Trophoblast cell (in vitro differentiated cells and primary cell): ENCODE data around the gene HAT1.
"Not testable (repeated sequence)": the region's sequence is repeated elsewhere in the genome, so short reads cannot be mapped to it uniquely, and the experiment has no call there.

Experiments
- DNase-seq, 2 donors: peaks; one replicate each; pipeline ENCODE4 v3.0.0-alpha.2; 2016
- H2AFZ ChIP-seq: 2 replicates; pipeline ENCODE4 v1.6.1; 2013; ENCODE audit warnings: low read length, moderate library complexity, mild to moderate bottlenecking; ENCODE audit not compliant: insufficient read depth, poor library complexity
- H2AK5ac ChIP-seq: 2 replicates; pipeline ENCODE4 v1.6.1; 2013; ENCODE audit warnings: mild to moderate bottlenecking, low read length
- H2BK120ac ChIP-seq: 2 replicates; pipeline ENCODE4 v1.6.1; 2013; ENCODE audit warnings: low read length, mild to moderate bottlenecking, moderate library complexity; ENCODE audit not compliant: insufficient read depth, poor library complexity
- H2BK12ac ChIP-seq: 2 replicates; pipeline ENCODE4 v1.6.1; 2013; ENCODE audit warnings: mild to moderate bottlenecking, low read length, moderate library complexity
- H2BK5ac ChIP-seq: 2 replicates; pipeline ENCODE4 v1.6.1; 2013; ENCODE audit warnings: low read length, low read depth, moderate library complexity, mild to moderate bottlenecking; ENCODE audit not compliant: poor library complexity
- H3K14ac ChIP-seq: 2 replicates; pipeline ENCODE4 v1.6.1; 2013; ENCODE audit warnings: mild to moderate bottlenecking, low read length
- H3K18ac ChIP-seq: 2 replicates; pipeline ENCODE4 v1.6.1; 2013; ENCODE audit warnings: mild to moderate bottlenecking, low read length
- H3K23ac ChIP-seq: 2 replicates; pipeline ENCODE4 v1.6.1; 2013; ENCODE audit warnings: low read length
- H3K27ac ChIP-seq: 2 replicates; pipeline ENCODE4 v1.5.1; 2013; ENCODE audit warnings: low read depth, mild to moderate bottlenecking, inconsistent platforms, low read length, moderate library complexity
- H3K27me3 ChIP-seq: 2 replicates; pipeline ENCODE4 v1.6.1; 2013; ENCODE audit warnings: inconsistent platforms, mild to moderate bottlenecking, low read length, moderate library complexity; ENCODE audit not compliant: insufficient read depth
- H3K36me3 ChIP-seq, 2 experiments: 1 replicate in 1 of 2; 2 replicates in 1 of 2; pipeline ENCODE4 v1.6.1; 2013; ENCODE audit warnings: low read length in 2 of 2, mild to moderate bottlenecking in 2 of 2, moderate library complexity in 1 of 2; ENCODE audit not compliant: insufficient read depth in 2 of 2, control insufficient read depth in 1 of 2
- H3K4ac ChIP-seq: 2 replicates; pipeline ENCODE4 v1.6.1; 2013; ENCODE audit warnings: low read depth, mild to moderate bottlenecking, low read length, moderate library complexity
- H3K4me1 ChIP-seq, 2 experiments: 1 replicate in 1 of 2; 2 replicates in 1 of 2; pipeline ENCODE4 v1.6.1; 2013; ENCODE audit warnings: low read length in 2 of 2, mild to moderate bottlenecking in 2 of 2, moderate library complexity in 1 of 2; ENCODE audit not compliant: insufficient read depth in 2 of 2, control insufficient read depth in 1 of 2
- H3K4me2 ChIP-seq: 2 replicates; pipeline ENCODE4 v1.6.1; 2013; ENCODE audit warnings: inconsistent platforms, mild to moderate bottlenecking, low read length, moderate library complexity
- H3K4me3 ChIP-seq: 2 replicates; pipeline ENCODE4 v1.5.1; 2013; ENCODE audit warnings: mild to moderate bottlenecking, low read depth, low read length, inconsistent platforms
- H3K79me1 ChIP-seq: one replicate; pipeline ENCODE4 v1.6.1; 2013; ENCODE audit warnings: low read length
- H3K79me2 ChIP-seq: 2 replicates; pipeline ENCODE4 v1.6.1; 2013; ENCODE audit warnings: low read length, mild to moderate bottlenecking; ENCODE audit not compliant: control insufficient read depth, insufficient read depth, poor library complexity
- H3K9ac ChIP-seq: 2 replicates; pipeline ENCODE4 v1.6.1; 2013; ENCODE audit warnings: mild to moderate bottlenecking, low read length
- H3K9me3 ChIP-seq: 2 replicates; pipeline ENCODE4 v1.6.1; 2013; ENCODE audit warnings: low read depth, mild to moderate bottlenecking, control low read depth, inconsistent platforms, low read length; ENCODE audit not compliant: insufficient read depth
- H4K12ac ChIP-seq: 2 replicates; pipeline ENCODE4 v1.6.1; 2013; ENCODE audit warnings: low read depth, mild to moderate bottlenecking, low read length, moderate library complexity
- H4K8ac ChIP-seq: 2 replicates; pipeline ENCODE4 v1.6.1; 2013; ENCODE audit warnings: low read depth, mild to moderate bottlenecking, low read length, moderate library complexity
- H4K91ac ChIP-seq: one replicate; pipeline ENCODE4 v1.6.1; 2013; ENCODE audit warnings: low read depth, mild to moderate bottlenecking, low read length, moderate library complexity
- WGBS: extraction: QIAGEN DNeasy Blood & Tissue Kit; methylation state at CpG from one replicate; pipeline ENCODE4 v1.1.7; 2013; ENCODE audit warnings: missing lambda C conversion rate; ENCODE audit not compliant: insufficient read length, insufficient coverage; ENCODE audit errors: extremely low coverage; 5-methylcytosine and 5-hydroxymethylcytosine counted together

HAT1 gene

GRCh38 chr2:171979103-171979502 is 56.8 kb downstream of the HAT1 start:
- Histone ChIP-seq H3K27me3 (no peaks in the 10 kb centered on the region), H3K79me2 (no peaks in the 10 kb centered on the region), H3K18ac (no peak overlapping the region), H2BK5ac (no peak overlapping the region), H3K4me2 (no peak overlapping the region), H2BK120ac (no peak overlapping the region), H3K14ac (no peak overlapping the region), H3K9me3 (no peaks in the 10 kb centered on the region), H3K23ac (no peak overlapping the region), H3K79me1 (no peaks in the 10 kb centered on the region), H2BK12ac (no peak overlapping the region), H4K8ac (no peak overlapping the region), H3K4me3 (no peak overlapping the region), H2AK5ac (no peak overlapping the region), H4K12ac (no peak overlapping the region), H3K4me1 (no peaks in the 10 kb centered on the region), H3K9ac (no peak overlapping the region), H2AFZ (no peak overlapping the region), H4K91ac (no peak overlapping the region), H3K36me3 (peaks cover 10 to 17% of the 10 kb centered on the region in 2 experiments), H3K27ac (no peak overlapping the region), H3K4ac (no peak overlapping the region)
- no peak for DNase-seq
- WGBS = no CpG with 5 or more reads among the region's 4 CpGs

GRCh38 chr2:171983924-171984323 is 61.7 kb downstream of the HAT1 start:
- not testable (repeated sequence) for H3K27ac ChIP-seq, H2BK120ac ChIP-seq
- no CpG with 5 or more reads among the region's 1 CpG for whole genome bisulfite sequencing

GRCh38 chr2:171985076-171985475 is 62.8 kb downstream of the HAT1 start:
- no peak overlapping the region for H2BK120ac ChIP-seq
- no peak overlapping the region for H3K27ac ChIP-seq
- H3K9me3 ChIP-seq = no peaks in the 10 kb centered on the region
- no peak overlapping the region for H3K4ac ChIP-seq
- H3K14ac ChIP-seq = no peak overlapping the region
- H3K4me2 ChIP-seq = no peak overlapping the region
- no peaks in the 10 kb centered on the region for H3K79me2 ChIP-seq
- no peak overlapping the region for H3K4me3 ChIP-seq
- no peaks in the 10 kb centered on the region for H3K79me1 ChIP-seq
- H4K91ac ChIP-seq = no peak overlapping the region
- no peak overlapping the region for H4K12ac ChIP-seq
- no peaks in the 10 kb centered on the region for H3K27me3 ChIP-seq
- H2BK5ac ChIP-seq = no peak overlapping the region
- H2BK12ac ChIP-seq = no peak overlapping the region
- no CpG with 5 or more reads among the region's 2 CpGs for WGBS
- no peak overlapping the region for H3K9ac ChIP-seq
- no peaks in the 10 kb centered on the region for H3K4me1 ChIP-seq
- no peak overlapping the region for H4K8ac ChIP-seq
- no peak overlapping the region for H2AK5ac ChIP-seq
- H3K23ac ChIP-seq = no peak overlapping the region
- no peak overlapping the region for H3K18ac ChIP-seq
- H2AFZ ChIP-seq = no peak overlapping the region
- peaks cover 0 to 3% of the 10 kb centered on the region in 2 experiments for H3K36me3 ChIP-seq
- DNase-seq = peak; percentile 40 to 75

More at GRCh38 chr2:171983924-171984323, 61.7 kb downstream of the HAT1 start:
- not testable (repeated sequence) for H3K4ac ChIP-seq, H3K14ac ChIP-seq, H3K4me2 ChIP-seq, H3K9me3 ChIP-seq, H2BK12ac ChIP-seq, H3K79me2 ChIP-seq, DNase-seq, H2BK5ac ChIP-seq, H2AK5ac ChIP-seq, H3K23ac ChIP-seq, H4K8ac ChIP-seq, H4K91ac ChIP-seq, H3K36me3 ChIP-seq, H3K79me1 ChIP-seq, H2AFZ ChIP-seq, H3K18ac ChIP-seq, H3K9ac ChIP-seq, H4K12ac ChIP-seq, H3K27me3 ChIP-seq, H3K4me1 ChIP-seq, H3K4me3 ChIP-seq

- no peak overlapping the region for H3K4ac ChIP-seq
- H2BK120ac ChIP-seq = no peak overlapping the region
- no peak overlapping the region for H2BK12ac ChIP-seq
- DNase-seq = no peak
- no peaks in the 10 kb centered on the region for H3K79me1 ChIP-seq
- no peak overlapping the region for H3K23ac ChIP-seq
- no peak overlapping the region for H2AFZ ChIP-seq
- H3K18ac ChIP-seq = no peak overlapping the region
- no peak overlapping the region for H3K14ac ChIP-seq
- H3K4me2 ChIP-seq = no peak overlapping the region
- H3K27ac ChIP-seq = no peak overlapping the region
- H3K27me3 ChIP-seq = no peaks in the 10 kb centered on the region
- peaks cover 0 to 2% of the 10 kb centered on the region in 2 experiments for H3K36me3 ChIP-seq
- no peaks in the 10 kb centered on the region for H3K79me2 ChIP-seq
- H3K4me1 ChIP-seq = no peaks in the 10 kb centered on the region
- H2BK5ac ChIP-seq = no peak overlapping the region
- no peak overlapping the region for H4K8ac ChIP-seq
- no peak overlapping the region for H4K12ac ChIP-seq
- no peaks in the 10 kb centered on the region for H3K9me3 ChIP-seq
- no peak overlapping the region for H3K4me3 ChIP-seq
- no peak overlapping the region for H2AK5ac ChIP-seq
- no peak overlapping the region for H4K91ac ChIP-seq
- no peak overlapping the region for H3K9ac ChIP-seq
- no CpG with 5 or more reads among the region's 4 CpGs for WGBS
These were observed 64.5 kb downstream of the HAT1 start for GRCh38 chr2:171986778-171987177.
